ENCODE measurements around the gene ATXN7L2.

- TF ChIP-seq JUND (IDR thresholded peaks at IDR 0.05): no peak
- TF ChIP-seq CTCF (IDR thresholded peaks at IDR 0.05; ENCODE audit: low read depth, low read length, missing input control): no peak
- TF ChIP-seq, protein P1, sequence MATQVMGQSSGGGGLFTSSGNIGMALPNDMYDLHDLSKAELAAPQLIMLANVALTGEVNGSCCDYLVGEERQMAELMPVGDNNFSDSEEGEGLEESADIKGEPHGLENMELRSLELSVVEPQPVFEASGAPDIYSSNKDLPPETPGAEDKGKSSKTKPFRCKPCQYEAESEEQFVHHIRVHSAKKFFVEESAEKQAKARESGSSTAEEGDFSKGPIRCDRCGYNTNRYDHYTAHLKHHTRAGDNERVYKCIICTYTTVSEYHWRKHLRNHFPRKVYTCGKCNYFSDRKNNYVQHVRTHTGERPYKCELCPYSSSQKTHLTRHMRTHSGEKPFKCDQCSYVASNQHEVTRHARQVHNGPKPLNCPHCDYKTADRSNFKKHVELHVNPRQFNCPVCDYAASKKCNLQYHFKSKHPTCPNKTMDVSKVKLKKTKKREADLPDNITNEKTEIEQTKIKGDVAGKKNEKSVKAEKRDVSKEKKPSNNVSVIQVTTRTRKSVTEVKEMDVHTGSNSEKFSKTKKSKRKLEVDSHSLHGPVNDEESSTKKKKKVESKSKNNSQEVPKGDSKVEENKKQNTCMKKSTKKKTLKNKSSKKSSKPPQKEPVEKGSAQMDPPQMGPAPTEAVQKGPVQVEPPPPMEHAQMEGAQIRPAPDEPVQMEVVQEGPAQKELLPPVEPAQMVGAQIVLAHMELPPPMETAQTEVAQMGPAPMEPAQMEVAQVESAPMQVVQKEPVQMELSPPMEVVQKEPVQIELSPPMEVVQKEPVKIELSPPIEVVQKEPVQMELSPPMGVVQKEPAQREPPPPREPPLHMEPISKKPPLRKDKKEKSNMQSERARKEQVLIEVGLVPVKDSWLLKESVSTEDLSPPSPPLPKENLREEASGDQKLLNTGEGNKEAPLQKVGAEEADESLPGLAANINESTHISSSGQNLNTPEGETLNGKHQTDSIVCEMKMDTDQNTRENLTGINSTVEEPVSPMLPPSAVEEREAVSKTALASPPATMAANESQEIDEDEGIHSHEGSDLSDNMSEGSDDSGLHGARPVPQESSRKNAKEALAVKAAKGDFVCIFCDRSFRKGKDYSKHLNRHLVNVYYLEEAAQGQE (IDR thresholded peaks at IDR 0.05): no peak
- TF ChIP-seq SP1 (IDR thresholded peaks at IDR 0.05): no peak
- TF ChIP-seq, protein P2, sequence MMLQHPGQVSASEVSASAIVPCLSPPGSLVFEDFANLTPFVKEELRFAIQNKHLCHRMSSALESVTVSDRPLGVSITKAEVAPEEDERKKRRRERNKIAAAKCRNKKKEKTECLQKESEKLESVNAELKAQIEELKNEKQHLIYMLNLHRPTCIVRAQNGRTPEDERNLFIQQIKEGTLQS (IDR thresholded peaks at IDR 0.05): no peak
- no peak for TF ChIP-seq RAD21 (IDR thresholded peaks at IDR 0.05)
Measured at GRCh38 chr1:109508873-109509175, 25.1 kb downstream of the ATXN7L2 start.

All from liver (tissue), 3 donors.